Measurements from ENCODE around the gene MRPL24. TPM values are rescaled to one million over a fixed set of nuclear protein-coding genes. Genes with fewer than 3 reads are reported as not detected.

The MRPL24 gene
- total RNA-seq, 2 experiments from 2014 or later: 84.2 to 93.6 TPM

- Mint-ChIP-seq H3K36me3 (ENCODE audit: low read depth) (peaks cover 57% of the 10 kb centered on the region), H3K27me3 (no peaks in the 10 kb centered on the region), H3K27ac (peak overlapping the region; percentile 98), H3K4me3 (peak overlapping the region; percentile 92), H3K9me3 (no peaks in the 10 kb centered on the region), H3K4me1 (ENCODE audit: low read depth) (peaks cover 52% of the 10 kb centered on the region)
- POLR2A ChIA-PET: interaction anchor here (0.8 to 4.4 kb wide), 5 partner anchors 8 to 60 kb away, joined by 3 to 39 read pairs (median 5); partner anchors contain the start of genes ISG20L2, METTL25B and PRCC
- no peak for DNase-seq
- CTCF ChIA-PET: interaction anchor here (1.2 to 3.1 kb wide), 3 partner anchors 21 to 110 kb away, joined by 3 to 26 read pairs (median 3); partner anchors contain the start of gene METTL25B
- TF ChIP-seq CTCF (IDR thresholded peaks at IDR 0.05): no peak
- intact Hi-C loops (cut with micrococcal nuclease): no loop called here
- no peak for ATAC-seq
These were observed 7.1 kb upstream of the MRPL24 start for GRCh38 chr1:156747742-156748669.

- intact Hi-C loops (cut with micrococcal nuclease): no loop called here
- peak; percentile 22 for ATAC-seq
- POLR2A ChIA-PET: interaction anchor here (0.8 to 4.4 kb wide), 5 partner anchors 9 to 61 kb away, joined by 3 to 39 read pairs (median 5); partner anchors contain the start of genes ISG20L2, METTL25B and PRCC
These were observed 6.1 kb upstream of the MRPL24 start for GRCh38 chr1:156746728-156747631.

GRCh38 chr1:156746406-156746727, 5.5 kb upstream of the MRPL24 start:
- Mint-ChIP-seq H3K36me3 (ENCODE audit: low read depth) (peaks cover 71% of the 10 kb centered on the region), H3K4me1 (ENCODE audit: low read depth) (peaks cover 63% of the 10 kb centered on the region), H3K27me3 (no peaks in the 10 kb centered on the region), H3K27ac (peak overlapping the region; percentile 94), H3K9me3 (no peaks in the 10 kb centered on the region), H3K4me3 (peak overlapping the region; percentile 92)
- ChIA-PET CTCF (interaction anchor here (1.3 to 3.1 kb wide), 2 partner anchors 19 to 111 kb away, joined by 3 to 26 read pairs; partner anchors contain the start of gene METTL25B), POLR2A (interaction anchor here (1.0 to 4.4 kb wide), 2 partner anchors 10 to 16 kb away, joined by 3 to 39 read pairs; partner anchors contain the start of genes ISG20L2 and METTL25B)
- intact Hi-C loops (cut with micrococcal nuclease): no loop called here
- DNase-seq (no peak), ATAC-seq (no peak)
- TF ChIP-seq CTCF (IDR thresholded peaks at IDR 0.05): no peak

More at GRCh38 chr1:156746728-156747631, 6.1 kb upstream of the MRPL24 start:
- CTCF ChIA-PET: interaction anchor here (1.2 to 3.1 kb wide), 3 partner anchors 20 to 111 kb away, joined by 3 to 26 read pairs (median 3); partner anchors contain the start of gene METTL25B
- Mint-ChIP-seq H3K9me3 (no peaks in the 10 kb centered on the region), H3K4me1 (ENCODE audit: low read depth) (peaks cover 58% of the 10 kb centered on the region), H3K4me3 (peak overlapping the region; percentile 92), H3K27ac (peak overlapping the region; percentile 98), H3K27me3 (no peaks in the 10 kb centered on the region), H3K36me3 (ENCODE audit: low read depth) (peaks cover 67% of the 10 kb centered on the region)
- no peak for TF ChIP-seq CTCF (IDR thresholded peaks at IDR 0.05)
- DNase-seq: peak; percentile 85

GRCh38 chr1:156745881-156746280, 5.0 kb upstream of the MRPL24 start:
- peaks cover 74% of the 10 kb centered on the region for H3K36me3 Mint-ChIP-seq (ENCODE audit: low read depth)
- ChIA-PET CTCF (interaction anchor here (3.1 kb wide), 1 partner anchor 19 kb away, joined by 26 read pairs; the partner anchor contains the start of gene METTL25B), POLR2A (interaction anchor here (1.0 to 4.4 kb wide), 2 partner anchors 9 to 16 kb away, joined by 3 to 39 read pairs; partner anchors contain the start of genes ISG20L2 and METTL25B)
- H3K9me3 Mint-ChIP-seq: no peaks in the 10 kb centered on the region
- intact Hi-C loops (cut with micrococcal nuclease): no loop called here
- no peak for TF ChIP-seq CTCF (IDR thresholded peaks at IDR 0.05)
- peak overlapping the region; percentile 94 for H3K27ac Mint-ChIP-seq
- DNase-seq (no peak), ATAC-seq (no peak)
- no peak overlapping the region for H3K4me3 Mint-ChIP-seq
- peaks cover 65% of the 10 kb centered on the region for H3K4me1 Mint-ChIP-seq (ENCODE audit: low read depth)
- no peaks in the 10 kb centered on the region for H3K27me3 Mint-ChIP-seq

Measured in activated CD8-positive, alpha-beta T cell treated with anti-CD3 and anti-CD28 coated beads for 36 hours (primary cell).